Testis (tissue), 2 donors: ENCODE data around the gene DLG2.

Source experiments
- CTCF ChIP-seq, 3 experiments: fragments of 450-650 bp in 2 of 3; fragments of 200-600 bp in 1 of 3; sonication (generic) in 1 of 3; IDR thresholded peaks; one replicate each; pipeline ENCODE4 v1.5.1; 2016 to 2019; ENCODE audit warnings: antibody characterized with exemption in 3 of 3, mild to moderate bottlenecking in 2 of 3, moderate library complexity in 1 of 3
- POLR2A ChIP-seq: fragments of 450-650 bp; IDR thresholded peaks from one replicate; pipeline ENCODE4 v1.6.1; 2017; ENCODE audit warnings: antibody characterized with exemption, mild to moderate bottlenecking, moderate library complexity

GRCh38 chr11:84022695-84023094 is 1604.4 kb downstream of the DLG2 start:
- TF ChIP-seq CTCF (IDR thresholded peaks at IDR 0.05), result no peak
- TF ChIP-seq POLR2A, result no peak
